Esophagus muscularis mucosa (tissue), 4 donors: ENCODE data around the gene BCL7A. TPM values are rescaled to one million over a fixed set of nuclear protein-coding genes. Genes with fewer than 3 reads are reported as not detected.

Experiments
- DNase-seq: peaks from one replicate; pipeline ENCODE4 v3.0.0-alpha.2; 2017; ENCODE audit errors: extremely low spot score
- H3K27ac ChIP-seq, 4 donors: fragments of 200-600 bp; sonication (generic); replicated peaks in 1 of 4; 1 replicate in 3 of 4; 2 replicates in 1 of 4; pipeline ENCODE4 v1.5.1; 2016 to 2019; ENCODE audit warnings: mild to moderate bottlenecking in 1 of 4
- H3K27me3 ChIP-seq, 4 donors: fragments of 200-600 bp; sonication (generic); one replicate each; pipeline versions ENCODE4 v1.5.1 to v1.6.0; 2016 to 2019
- H3K36me3 ChIP-seq, 4 donors: fragments of 200-600 bp; sonication (generic); one replicate each; pipeline ENCODE4 v1.5.1; 2016 to 2019
- H3K4me1 ChIP-seq, 4 donors: fragments of 200-600 bp; sonication (generic); one replicate each; pipeline ENCODE4 v1.5.1; 2016 to 2019
- H3K4me3 ChIP-seq, 4 donors: fragments of 200-600 bp; sonication (generic); 1 replicate in 2 of 4; 2 replicates in 2 of 4; pipeline ENCODE4 v1.5.1; 2016 to 2019; ENCODE audit warnings: mild to moderate bottlenecking in 4 of 4, moderate library complexity in 1 of 4
- H3K9me3 ChIP-seq, 4 donors: fragments of 200-600 bp; sonication (generic); 1 replicate in 3 of 4; 2 replicates in 1 of 4; pipeline ENCODE4 v1.5.1; 2016 to 2019
- CTCF ChIP-seq, 3 experiments: fragments of 200-600 bp in 2 of 3; fragments of 450-650 bp in 1 of 3; sonication (generic) in 2 of 3; IDR thresholded peaks; one replicate each; pipeline ENCODE4 v1.5.1; 2017 to 2019; ENCODE audit warnings: antibody characterized with exemption in 3 of 3, mild to moderate bottlenecking in 2 of 3, moderate library complexity in 1 of 3
- EP300 ChIP-seq: sonication (generic); formaldehyde crosslinking; IDR thresholded peaks from one replicate; pipeline ENCODE4 v1.6.1; 2017; ENCODE audit warnings: antibody characterized with exemption
- POLR2A ChIP-seq: fragments of 450-650 bp; IDR thresholded peaks from one replicate; pipeline ENCODE4 v1.6.1; 2017; ENCODE audit warnings: antibody characterized with exemption, moderate library complexity, mild to moderate bottlenecking, low read depth
- POLR2AphosphoS5 ChIP-seq, 2 donors: sonication (generic); formaldehyde crosslinking; IDR thresholded peaks; one replicate each; pipeline ENCODE4 v1.6.1; 2017; ENCODE audit warnings: antibody characterized with exemption in 2 of 2
- WGBS: methylation state at CpG from one replicate; pipeline ENCODE4 v1.1.5; 2018; 5-methylcytosine and 5-hydroxymethylcytosine counted together
- intact Hi-C: fragments of 100-400 bp; cut with DNase I; formaldehyde crosslinking; loops from one replicate; pipeline ENCODE4 v1.15.1; 2023
- total RNA-seq, 4 donors: library from RNA; depleted of rRNA; stranded (reverse); fragments of >200 nt; gene quantifications; one replicate each; pipeline versions ENCODE4 v1.1.0 to v1.2.1, GENCODE V29; 2016

Gene BCL7A
- total RNA-seq, 4 donors from 2014 or later: 2.9 to 10.1 (median 6.3) TPM

GRCh38 chr12:122001466-122002209 is 20.0 kb upstream of the BCL7A start:
- no peak overlapping the region for H3K4me3 ChIP-seq
- no peak for DNase-seq
- WGBS: 91% methylated on average over 17 of the region's 17 CpGs
- no peak overlapping the region for H3K27ac ChIP-seq
- H3K36me3 ChIP-seq: no peaks in the 10 kb centered on the region
- H3K4me1 ChIP-seq: peaks cover 0 to 15% (median 3%) of the 10 kb centered on the region in 4 donors
- no peak for TF ChIP-seq EP300
- intact Hi-C loops: no loop called here
- no peaks in the 10 kb centered on the region for H3K27me3 ChIP-seq
- H3K9me3 ChIP-seq: peaks cover 0 to 7% (median 0%) of the 10 kb centered on the region in 4 donors

GRCh38 chr12:122003651-122004611 is 17.8 kb upstream of the BCL7A start:
- Histone ChIP-seq H3K27ac (no peak overlapping the region), H3K36me3 (no peaks in the 10 kb centered on the region), H3K4me3 (no peak overlapping the region), H3K9me3 (peaks cover 0 to 5% (median 0%) of the 10 kb centered on the region in 4 donors), H3K4me1 (peaks cover 0 to 9% (median 3%) of the 10 kb centered on the region in 4 donors), H3K27me3 (no peaks in the 10 kb centered on the region)
- DNase-seq: peak; percentile 81
- intact Hi-C loops: no loop called here
- TF ChIP-seq EP300 (no peak), CTCF (IDR thresholded peaks at IDR 0.05) (no peak), POLR2A (no peak)
- 77% methylated on average over 27 of the region's 28 CpGs for WGBS

GRCh38 chr12:122004633-122005071 is 17.0 kb upstream of the BCL7A start:
- H3K4me3 ChIP-seq: no peak overlapping the region
- no peak overlapping the region for H3K27ac ChIP-seq
- no peaks in the 10 kb centered on the region for H3K27me3 ChIP-seq
- 83% methylated on average over 12 of the region's 12 CpGs for WGBS
- peaks cover 0 to 9% (median 3%) of the 10 kb centered on the region in 4 donors for H3K4me1 ChIP-seq
- no peaks in the 10 kb centered on the region for H3K36me3 ChIP-seq
- no peaks in the 10 kb centered on the region for H3K9me3 ChIP-seq
- TF ChIP-seq POLR2A (no peak), EP300 (no peak), CTCF (IDR thresholded peaks at IDR 0.05) (no peak), POLR2AphosphoS5 (IDR thresholded peaks at IDR 0.05) (no peak)
- intact Hi-C loops: no loop called here
- DNase-seq: no peak

- DNase-seq: no peak
- Histone ChIP-seq H3K9me3 (no peaks in the 10 kb centered on the region), H3K27ac (no peak overlapping the region), H3K4me3 (no peak overlapping the region), H3K4me1 (peaks cover 0 to 9% (median 3%) of the 10 kb centered on the region in 4 donors), H3K36me3 (no peaks in the 10 kb centered on the region), H3K27me3 (no peaks in the 10 kb centered on the region)
- TF ChIP-seq EP300 (no peak), CTCF (IDR thresholded peaks at IDR 0.05) (no peak), POLR2AphosphoS5 (IDR thresholded peaks at IDR 0.05) (no peak), POLR2A (no peak)
- intact Hi-C loops: no loop called here
- 88% methylated on average over 11 of the region's 11 CpGs for WGBS
These were observed 16.4 kb upstream of the BCL7A start for GRCh38 chr12:122005252-122005776.
